ENCODE data around the gene CFAP20DC. TPM values are rescaled to one million over a fixed set of nuclear protein-coding genes. Genes with fewer than 3 reads are reported as not detected.

Gene CFAP20DC
- total and polyA plus RNA-seq, 4 donors = 0.98 to 2.1 (median 1.5) TPM

- H3K27ac ChIP-seq (ENCODE audit: low read depth in 1 of 2, low read length in 2 of 2) = no peak overlapping the region
- no peak overlapping the region for H3K4me3 ChIP-seq (ENCODE audit: low read depth in 1 of 3, low read length in 3 of 3)
- H3K9ac ChIP-seq (ENCODE audit: low read depth in 1 of 2, low read length in 2 of 2) = no peak overlapping the region
- 70% methylated on average over 2 of the region's 2 CpGs for WGBS
- no peaks in the 10 kb centered on the region for H3K27me3 ChIP-seq (ENCODE audit: control insufficient read depth in 4 of 4, insufficient read depth in 4 of 4, low read length in 3 of 4)
- H3K4me1 ChIP-seq (ENCODE audit: control insufficient read depth in 4 of 4, insufficient read depth in 4 of 4, low read length in 3 of 4) = peaks cover 0 to 6% (median 2%) of the 10 kb centered on the region in 4 donors
- H3K36me3 ChIP-seq (ENCODE audit: control insufficient read depth in 4 of 4, insufficient read depth in 3 of 4, low read depth in 1 of 4, low read length in 3 of 4) = no peaks in the 10 kb centered on the region
- no peak for DNase-seq (ENCODE audit: low spot score)
- no peak for TF ChIP-seq NR2F2 (IDR thresholded peaks at IDR 0.05)
- TF ChIP-seq SP1 (IDR thresholded peaks at IDR 0.05) = no peak
- no peak for TF ChIP-seq CTCF (IDR thresholded peaks at IDR 0.05; ENCODE audit: low read depth, low read length, missing input control)
- TF ChIP-seq HNF4G (IDR thresholded peaks at IDR 0.05) = no peak
- TF ChIP-seq HNF4A (conservative IDR thresholded peaks at IDR 0.05) = peak in 1 of 2 donors; percentile 19
- TF ChIP-seq YY1 (IDR thresholded peaks at IDR 0.05) = no peak
- no peak for TF ChIP-seq ATF3 (IDR thresholded peaks at IDR 0.05)
- no peaks in the 10 kb centered on the region for H3K9me3 ChIP-seq (ENCODE audit: control insufficient read depth in 4 of 4, low read length in 3 of 4)
Measured at GRCh38 chr3:58999134-58999773, 50.6 kb downstream of the CFAP20DC start.

GRCh38 chr3:58998476-58999117 is 51.2 kb downstream of the CFAP20DC start:
- 93% methylated on average over 4 of the region's 4 CpGs for WGBS
- DNase-seq (ENCODE audit: low spot score) = no peak
- Histone ChIP-seq H3K27ac (ENCODE audit: low read depth in 1 of 2, low read length in 2 of 2) (no peak overlapping the region), H3K9ac (ENCODE audit: low read depth in 1 of 2, low read length in 2 of 2) (no peak overlapping the region), H3K4me3 (ENCODE audit: low read depth in 1 of 3, low read length in 3 of 3) (no peak overlapping the region), H3K36me3 (ENCODE audit: control insufficient read depth in 4 of 4, insufficient read depth in 3 of 4, low read depth in 1 of 4, low read length in 3 of 4) (no peaks in the 10 kb centered on the region), H3K27me3 (ENCODE audit: control insufficient read depth in 4 of 4, insufficient read depth in 4 of 4, low read length in 3 of 4) (no peaks in the 10 kb centered on the region), H3K9me3 (ENCODE audit: control insufficient read depth in 4 of 4, low read length in 3 of 4) (no peaks in the 10 kb centered on the region), H3K4me1 (ENCODE audit: control insufficient read depth in 4 of 4, insufficient read depth in 4 of 4, low read length in 3 of 4) (peaks cover 0 to 6% (median 2%) of the 10 kb centered on the region in 4 donors)
- TF ChIP-seq HNF4G (IDR thresholded peaks at IDR 0.05) = no peak
- TF ChIP-seq YY1 (IDR thresholded peaks at IDR 0.05) = no peak
- TF ChIP-seq FOXA1 (IDR thresholded peaks at IDR 0.05) = no peak
- no peak for TF ChIP-seq JUND (IDR thresholded peaks at IDR 0.05)
- no peak for TF ChIP-seq EGR1 (IDR thresholded peaks at IDR 0.05; ENCODE audit: low read depth in 2 of 2)
- TF ChIP-seq NR2F2 (IDR thresholded peaks at IDR 0.05) = no peak
- no peak for TF ChIP-seq CTCF (IDR thresholded peaks at IDR 0.05; ENCODE audit: low read depth, low read length, missing input control)
- TF ChIP-seq ATF3 (IDR thresholded peaks at IDR 0.05) = no peak
- no peak for TF ChIP-seq FOXA2 (IDR thresholded peaks at IDR 0.05)

GRCh38 chr3:58996730-58997129 is 53.1 kb downstream of the CFAP20DC start:
- Histone ChIP-seq H3K9me3 (ENCODE audit: control insufficient read depth in 4 of 4, low read length in 3 of 4) (no peaks in the 10 kb centered on the region), H3K9ac (ENCODE audit: low read depth in 1 of 2, low read length in 2 of 2) (no peak overlapping the region), H3K27me3 (ENCODE audit: control insufficient read depth in 4 of 4, insufficient read depth in 4 of 4, low read length in 3 of 4) (no peaks in the 10 kb centered on the region), H3K27ac (ENCODE audit: low read depth in 1 of 2, low read length in 2 of 2) (no peak overlapping the region), H3K4me3 (ENCODE audit: low read depth in 1 of 3, low read length in 3 of 3) (no peak overlapping the region), H3K36me3 (ENCODE audit: control insufficient read depth in 4 of 4, insufficient read depth in 3 of 4, low read depth in 1 of 4, low read length in 3 of 4) (no peaks in the 10 kb centered on the region), H3K4me1 (ENCODE audit: control insufficient read depth in 4 of 4, insufficient read depth in 4 of 4, low read length in 3 of 4) (peaks cover 0 to 6% (median 2%) of the 10 kb centered on the region in 4 donors)
- 91% methylated on average over 5 of the region's 5 CpGs for WGBS
- DNase-seq (ENCODE audit: low spot score) = no peak
- TF ChIP-seq JUND (IDR thresholded peaks at IDR 0.05) (no peak), RAD21 (IDR thresholded peaks at IDR 0.05) (no peak), HNF4A (conservative IDR thresholded peaks at IDR 0.05) (no peak), FOXA1 (IDR thresholded peaks at IDR 0.05) (no peak), SP1 (IDR thresholded peaks at IDR 0.05) (no peak), TAF1 (conservative IDR thresholded peaks at IDR 0.05) (no peak), YY1 (IDR thresholded peaks at IDR 0.05) (no peak), ATF3 (IDR thresholded peaks at IDR 0.05) (no peak), GABPA (IDR thresholded peaks at IDR 0.05 in 1 of 2, conservative IDR thresholded peaks at IDR 0.05 in 1 of 2) (no peak), FOXA2 (IDR thresholded peaks at IDR 0.05) (no peak), ZBTB33 (IDR thresholded peaks at IDR 0.05) (no peak), NR2F2 (IDR thresholded peaks at IDR 0.05) (no peak)
